ENCODE measurements around the gene PRR36.

- no peak for TF ChIP-seq CTCF (IDR thresholded peaks at IDR 0.05)
- TF ChIP-seq POLR2A (IDR thresholded peaks at IDR 0.05), result no peak
- TF ChIP-seq POLR2AphosphoS5 (IDR thresholded peaks at IDR 0.05), result no peak
- TF ChIP-seq EP300 (IDR thresholded peaks at IDR 0.05), result no peak
Measured at GRCh38 chr19:7881910-7882309, 7.7 kb upstream of the PRR36 start.

All from stomach (tissue), 4 donors.